H1 (cell line): Measurements from ENCODE around the gene SPTAN1. TPM values are rescaled to one million over a fixed set of nuclear protein-coding genes. Genes with fewer than 3 reads are reported as not detected.

Source experiments
- ASH2L ChIP-seq: fragments of 200-600, 300-600 bp; sonication (generic); IDR thresholded peaks from one replicate; pipeline ENCODE4 v1.7.1; 2017; ENCODE audit warnings: low read length
- CREB1 ChIP-seq: IDR thresholded peaks from 2 replicates; pipeline ENCODE4 v1.6.1; 2012; ENCODE audit warnings: inconsistent platforms
- EZH2 ChIP-seq: fragments of 200-600 bp; sonication (generic); IDR thresholded peaks from 2 replicates; pipeline ENCODE4 v1.7.1; 2012; ENCODE audit warnings: low read depth, mild to moderate bottlenecking, moderate library complexity, low read length, inconsistent platforms; ENCODE audit not compliant: severe bottlenecking
- HDAC6 ChIP-seq: IDR thresholded peaks from one replicate; pipeline ENCODE4 v1.7.1; 2012; ENCODE audit warnings: low read depth, mild to moderate bottlenecking, inconsistent platforms, low read length, moderate library complexity
- JUN ChIP-seq: IDR thresholded peaks from 2 replicates; pipeline ENCODE4 v1.6.1; 2011; ENCODE audit warnings: low read depth, mild to moderate bottlenecking, improper control_type of control experiment, low read length
- MAFK ChIP-seq: IDR thresholded peaks from 2 replicates; pipeline ENCODE4 v1.6.1; 2012; ENCODE audit warnings: low read depth, mild to moderate bottlenecking, improper control_type of control experiment, low read length
- POLR2A ChIP-seq, 2 experiments: IDR thresholded peaks; 1 replicate in 1 of 2; 2 replicates in 1 of 2; pipeline ENCODE4 v1.6.1; 2011; ENCODE audit warnings: low read depth in 2 of 2, low read length in 2 of 2, mild to moderate bottlenecking in 2 of 2; ENCODE audit errors: control extremely low read depth in 1 of 2
- RFX5 ChIP-seq: IDR thresholded peaks from 2 replicates; pipeline ENCODE4 v1.6.1; 2011; ENCODE audit warnings: low read depth, low read length, improper control_type of control experiment, borderline replicate concordance
- RNF2 ChIP-seq: fragments of 200-900, 300-1000 bp; sonication (generic); IDR thresholded peaks from 2 replicates; pipeline ENCODE4 v1.7.1; 2016; ENCODE audit warnings: borderline replicate concordance, low read depth, mild to moderate bottlenecking, antibody characterized with exemption, low read length; ENCODE audit not compliant: poor library complexity, severe bottlenecking; ENCODE audit errors: missing control alignments
- SIN3A ChIP-seq, 2 experiments: IDR thresholded peaks in 1 of 2; conservative IDR thresholded peaks in 1 of 2; 2 replicates each; pipeline ENCODE4 v1.6.1; 2011 to 2012; ENCODE audit warnings: low read length in 2 of 2, improper control_type of control experiment in 1 of 2, low read depth in 1 of 2, mild to moderate bottlenecking in 1 of 2
- TAF7 ChIP-seq: optimal IDR thresholded peaks from 2 replicates; pipeline ENCODE3; 2011; ENCODE audit warnings: low read depth, mild to moderate bottlenecking, inconsistent platforms, low read length, moderate library complexity, borderline replicate concordance
- TBP ChIP-seq: IDR thresholded peaks from 2 replicates; pipeline ENCODE4 v1.6.1; 2011; ENCODE audit warnings: low read depth, low read length, improper control_type of control experiment
- polyA plus RNA-seq, 7 experiments: library from polyadenylated mRNA; depleted of rRNA in 3 of 7; stranded (reverse) in 5 of 7; unstranded in 2 of 7; fragments of >200 nt in 5 of 7; fragments of 200-250 nt in 2 of 7; gene quantifications; 1 replicate in 5 of 7; 2 replicates in 1 of 7; 4 replicates in 1 of 7; pipeline versions ENCODE4 v1.2.1 to v1.2.3, GENCODE V29; 2011 to 2013; ENCODE audit warnings: missing spikeins in 2 of 7, mixed read lengths in 2 of 7
- total RNA-seq: library from RNA; stranded (reverse); fragmentation: NEBNext Ultra II Directional; extraction: Animal tissue kit (Norgen Biotek cat#: 25700); gene quantifications from 2 replicates; pipeline ENCODE4 v1.2.1, GENCODE V29; 2021
- TF ChIP-seq, protein P1 (sequence below): IDR thresholded peaks from 2 replicates; pipeline ENCODE4 v1.6.1; 2012; ENCODE audit warnings: inconsistent platforms

SPTAN1 gene
- total and polyA plus RNA-seq, 2 of the 8 experiments (the other 6 are each of a cell fraction or from before 2014, with no cell fraction given) = 182 to 216 TPM

DNA sequence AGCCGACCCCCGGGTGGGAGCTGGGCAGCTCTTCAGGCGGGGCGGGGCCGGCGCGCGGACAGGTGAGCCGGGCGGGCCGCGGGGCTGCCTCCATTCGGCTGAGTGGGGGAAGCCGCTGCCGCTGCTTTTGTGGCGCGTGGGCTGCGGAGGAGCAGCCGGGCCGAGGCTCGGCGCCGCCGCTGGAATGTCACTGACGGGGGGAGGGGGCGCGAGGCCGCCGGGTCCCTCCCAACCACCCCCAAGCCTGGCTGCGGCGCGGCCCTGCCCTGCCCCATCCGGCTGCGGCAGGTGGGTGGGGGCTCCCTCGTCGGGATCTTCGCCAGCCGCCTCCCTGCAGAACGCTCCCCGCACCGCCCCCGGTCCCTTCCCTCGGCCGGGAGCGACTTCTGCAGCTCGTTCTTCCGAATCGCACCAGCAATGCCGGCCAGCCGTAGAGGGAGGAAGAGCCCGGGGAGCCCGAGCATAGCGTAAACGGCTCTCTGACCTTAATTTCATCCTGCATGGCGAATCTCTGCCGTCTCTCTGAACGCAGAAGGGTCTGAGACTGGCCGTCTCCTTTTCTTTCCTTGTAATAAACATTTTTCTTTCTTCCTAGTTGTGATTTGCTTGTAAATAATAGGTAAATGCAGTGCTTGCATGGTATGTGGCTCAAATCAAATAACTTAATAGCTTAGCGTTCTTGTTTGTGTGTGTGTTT, 505 bp downstream of the SPTAN1 start (continued):
- TF ChIP-seq SIN3A (conservative IDR thresholded peaks at IDR 0.05 in 1 of 2, IDR thresholded peaks at IDR 0.05 in 1 of 2; ENCODE audit: low read depth in 1 of 2, low read length in 2 of 2) = peak in 1 of 2 experiments; percentile 57; a peak in 1 of 4 replicates
- no peak for TF ChIP-seq TAF7
- no peak for TF ChIP-seq MAFK
- TF ChIP-seq RFX5 = no peak
- peak; percentile 27 for TF ChIP-seq ASH2L
- TF ChIP-seq EZH2 = no peak
- no peak for TF ChIP-seq HDAC6
- no peak for TF ChIP-seq TBP
- TF ChIP-seq, protein P1, sequence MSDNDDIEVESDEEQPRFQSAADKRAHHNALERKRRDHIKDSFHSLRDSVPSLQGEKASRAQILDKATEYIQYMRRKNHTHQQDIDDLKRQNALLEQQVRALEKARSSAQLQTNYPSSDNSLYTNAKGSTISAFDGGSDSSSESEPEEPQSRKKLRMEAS = peak; percentile 36; the same call in 1 of the 2 replicates
- no peak for TF ChIP-seq CREB1
- no peak for TF ChIP-seq RNF2
- no peak; a peak in 1 of 3 replicates for TF ChIP-seq POLR2A (IDR thresholded peaks at IDR 0.05; ENCODE audit: control extremely low read depth in 1 of 2, low read depth in 2 of 2, low read length in 2 of 2)
- TF ChIP-seq JUN = no peak
